ENCODE measurements around the gene STX8.

DNA sequence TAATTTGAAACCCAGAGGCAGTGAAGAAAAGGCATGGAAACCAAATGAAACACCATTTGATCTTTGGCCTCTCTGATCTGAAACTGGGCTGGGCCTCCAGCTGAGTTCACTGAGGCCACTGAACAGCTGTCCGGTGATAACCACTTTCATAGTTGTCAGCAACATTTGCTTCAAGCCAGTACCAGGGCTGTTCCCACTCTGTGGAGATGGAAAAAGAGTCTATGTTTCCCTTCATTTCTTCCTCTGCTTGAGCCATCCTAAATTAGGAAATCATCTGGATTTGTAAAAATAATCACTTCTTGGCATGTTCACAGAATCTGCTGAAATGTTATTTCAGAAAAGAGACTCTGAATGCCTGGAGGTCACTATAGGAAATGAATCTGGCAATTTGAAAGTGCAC, 119.3 kb downstream of the STX8 start:
- TF ChIP-seq, protein P1, sequence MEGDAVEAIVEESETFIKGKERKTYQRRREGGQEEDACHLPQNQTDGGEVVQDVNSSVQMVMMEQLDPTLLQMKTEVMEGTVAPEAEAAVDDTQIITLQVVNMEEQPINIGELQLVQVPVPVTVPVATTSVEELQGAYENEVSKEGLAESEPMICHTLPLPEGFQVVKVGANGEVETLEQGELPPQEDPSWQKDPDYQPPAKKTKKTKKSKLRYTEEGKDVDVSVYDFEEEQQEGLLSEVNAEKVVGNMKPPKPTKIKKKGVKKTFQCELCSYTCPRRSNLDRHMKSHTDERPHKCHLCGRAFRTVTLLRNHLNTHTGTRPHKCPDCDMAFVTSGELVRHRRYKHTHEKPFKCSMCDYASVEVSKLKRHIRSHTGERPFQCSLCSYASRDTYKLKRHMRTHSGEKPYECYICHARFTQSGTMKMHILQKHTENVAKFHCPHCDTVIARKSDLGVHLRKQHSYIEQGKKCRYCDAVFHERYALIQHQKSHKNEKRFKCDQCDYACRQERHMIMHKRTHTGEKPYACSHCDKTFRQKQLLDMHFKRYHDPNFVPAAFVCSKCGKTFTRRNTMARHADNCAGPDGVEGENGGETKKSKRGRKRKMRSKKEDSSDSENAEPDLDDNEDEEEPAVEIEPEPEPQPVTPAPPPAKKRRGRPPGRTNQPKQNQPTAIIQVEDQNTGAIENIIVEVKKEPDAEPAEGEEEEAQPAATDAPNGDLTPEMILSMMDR (IDR thresholded peaks at IDR 0.05) = no peak
- TF ChIP-seq POLR2A (IDR thresholded peaks at IDR 0.05) = no peak
- TF ChIP-seq POLR2AphosphoS5 (IDR thresholded peaks at IDR 0.05) = no peak

Measured in prostate gland (tissue), 2 donors.